Effector memory CD4-positive, alpha-beta T cell (primary cell): ENCODE results near the gene PPP1R37.

Experiments
- DNase-seq, 3 donors: peaks; one replicate each; pipeline ENCODE4 v3.0.0-alpha.2; 2020
- H3K27ac ChIP-seq: 2 replicates; pipeline ENCODE4 v1.7.0; 2013; ENCODE audit warnings: mild to moderate bottlenecking, low read length, moderate library complexity; ENCODE audit not compliant: insufficient read depth, poor library complexity, severe bottlenecking
- H3K27me3 ChIP-seq: replicated peaks from 2 replicates; pipeline ENCODE4 v1.7.0; 2013; ENCODE audit warnings: mild to moderate bottlenecking, low read length; ENCODE audit not compliant: insufficient read depth, control insufficient read depth, poor library complexity, severe bottlenecking
- H3K36me3 ChIP-seq: 2 replicates; pipeline ENCODE4 v1.7.0; 2013; ENCODE audit warnings: mild to moderate bottlenecking, low read length, moderate library complexity; ENCODE audit not compliant: control insufficient read depth, insufficient read depth
- H3K4me1 ChIP-seq: 2 replicates; pipeline ENCODE4 v1.7.0; 2013; ENCODE audit warnings: low read length, mild to moderate bottlenecking; ENCODE audit not compliant: control insufficient read depth, insufficient read depth, poor library complexity, severe bottlenecking
- H3K4me3 ChIP-seq: 2 replicates; pipeline ENCODE4 v1.7.0; 2013; ENCODE audit warnings: low read length, low read depth, mild to moderate bottlenecking; ENCODE audit not compliant: insufficient read depth, poor library complexity, severe bottlenecking
- H3K9me3 ChIP-seq: 2 replicates; pipeline ENCODE4 v1.7.0; 2013; ENCODE audit warnings: mild to moderate bottlenecking, low read length, moderate library complexity; ENCODE audit not compliant: control insufficient read depth

PPP1R37 gene

GRCh38 chr19:45071545-45071938 lies 21.4 kb upstream of the PPP1R37 start:
- peaks cover 8% of the 10 kb centered on the region for H3K4me1 ChIP-seq
- H3K27ac ChIP-seq: no peak overlapping the region
- H3K36me3 ChIP-seq: peaks cover 50% of the 10 kb centered on the region
- no peak overlapping the region for H3K4me3 ChIP-seq
- no peak for DNase-seq
- no peaks in the 10 kb centered on the region for H3K27me3 ChIP-seq
- H3K9me3 ChIP-seq: no peaks in the 10 kb centered on the region

DNA sequence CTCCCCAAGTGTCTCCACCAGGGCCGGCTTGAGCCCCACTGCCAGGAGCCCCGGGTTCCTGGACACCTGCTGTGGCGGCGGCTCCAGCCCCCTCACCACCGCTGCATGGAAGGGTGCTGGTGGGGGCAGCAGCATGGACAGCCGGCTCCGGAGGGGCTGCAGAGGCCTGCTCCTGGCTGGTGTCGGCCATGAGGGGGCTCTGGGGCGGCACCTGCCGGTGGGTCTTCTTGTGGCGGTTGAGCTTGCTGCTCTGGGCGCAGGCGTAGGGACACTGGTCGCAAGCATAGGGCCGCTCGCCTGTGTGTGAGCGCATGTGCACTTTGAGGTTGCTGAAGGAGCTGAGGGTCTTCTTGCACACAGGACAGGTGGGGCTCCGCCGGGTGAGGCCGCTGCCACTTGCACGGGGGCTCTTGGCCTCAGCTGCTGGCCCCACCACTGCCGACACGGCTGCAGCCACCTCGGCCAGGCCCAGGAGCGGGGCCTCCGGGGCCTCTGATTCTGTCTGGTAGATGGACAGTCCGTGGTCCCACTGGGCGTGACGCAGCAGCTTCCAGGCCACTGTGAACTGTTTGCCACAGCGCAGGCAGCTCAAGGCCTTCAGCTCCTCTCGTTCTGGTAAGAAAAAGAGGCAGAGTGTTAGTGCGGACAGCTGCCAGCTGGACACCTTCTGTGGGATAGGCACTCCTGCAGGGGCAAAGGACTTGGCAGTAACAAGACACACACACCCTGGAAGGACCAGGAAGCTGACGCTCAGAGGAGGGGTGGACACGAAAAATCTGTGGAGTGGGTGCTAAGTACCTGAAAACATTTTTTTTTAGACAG lies 20.8 kb upstream of the PPP1R37 start:
- no peak overlapping the region for H3K4me3 ChIP-seq
- H3K27ac ChIP-seq: no peak overlapping the region
- DNase-seq: no peak
- H3K4me1 ChIP-seq: peaks cover 13% of the 10 kb centered on the region
- no peaks in the 10 kb centered on the region for H3K27me3 ChIP-seq
- peaks cover 44% of the 10 kb centered on the region for H3K36me3 ChIP-seq
- H3K9me3 ChIP-seq: no peaks in the 10 kb centered on the region

- H3K27ac ChIP-seq: peak overlapping the region; percentile 51
- DNase-seq: no peak
- H3K9me3 ChIP-seq: no peaks in the 10 kb centered on the region
- H3K36me3 ChIP-seq: peaks cover 21% of the 10 kb centered on the region
- no peaks in the 10 kb centered on the region for H3K27me3 ChIP-seq
- no peak overlapping the region for H3K4me3 ChIP-seq
- peaks cover 27% of the 10 kb centered on the region for H3K4me1 ChIP-seq
Measured at GRCh38 chr19:45074744-45075300, 18.2 kb upstream of the PPP1R37 start.

- Histone ChIP-seq H3K27ac (peak overlapping the region; percentile 51), H3K36me3 (peaks cover 14% of the 10 kb centered on the region), H3K9me3 (no peaks in the 10 kb centered on the region), H3K4me3 (peak overlapping the region; percentile 57), H3K27me3 (no peaks in the 10 kb centered on the region), H3K4me1 (peaks cover 32% of the 10 kb centered on the region)
- DNase-seq: peak in 2 of 3 donors; percentile 25 to 28
Measured at GRCh38 chr19:45075301-45076028, 17.5 kb upstream of the PPP1R37 start.

DNA sequence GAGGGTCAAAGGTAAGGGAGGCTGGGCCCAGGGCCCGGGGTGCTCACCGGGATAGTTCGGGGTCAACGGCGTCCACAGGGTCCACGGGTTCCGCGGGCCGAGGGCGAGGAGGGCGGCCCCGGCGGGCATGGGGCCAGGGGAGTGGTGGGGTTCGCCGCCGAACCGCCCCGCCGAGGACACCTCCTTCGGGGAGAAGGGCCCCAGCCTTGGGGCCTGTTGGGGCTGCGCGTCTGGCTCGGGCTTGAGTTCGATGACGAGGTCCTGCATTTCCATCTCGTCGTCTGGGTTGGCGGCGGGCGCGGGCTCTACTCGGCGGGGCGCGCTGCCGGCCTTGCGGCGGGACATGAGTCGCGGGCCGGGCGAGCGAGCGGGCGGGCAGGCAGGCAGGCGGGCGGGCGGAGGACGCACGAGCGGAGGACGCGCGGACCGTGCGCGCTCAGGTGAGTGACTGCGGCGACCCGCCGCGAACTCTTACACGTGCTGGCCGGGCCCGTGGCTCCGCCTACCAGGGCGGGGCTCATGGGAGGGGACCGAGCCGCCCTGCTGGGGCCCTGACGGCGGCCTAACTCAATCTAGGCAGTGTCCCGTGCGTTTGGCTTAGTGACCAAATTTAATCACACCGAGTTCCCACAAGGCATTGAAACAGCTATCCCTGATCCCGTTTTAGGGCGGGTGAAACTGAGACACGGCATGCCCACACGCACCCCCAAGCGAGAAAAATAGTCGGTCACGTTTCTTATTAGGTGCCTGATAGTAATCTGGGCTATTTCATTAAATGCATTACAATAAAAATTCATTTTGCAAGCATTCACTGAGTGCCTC lies 16.7 kb upstream of the PPP1R37 start, which contains the start of gene ZNF296:
Gene ZNF296 (minus strand): TSS at position 450 of the 822 bp plus-strand sequence. CDS start 105 bp downstream, at position 345.
- Histone ChIP-seq H3K9me3 (no peaks in the 10 kb centered on the region), H3K4me3 (peak within 1 kb of the TSS; percentile 57), H3K36me3 (peaks cover 8% of the 10 kb centered on the region), H3K27me3 (no peaks in the 10 kb centered on the region), H3K4me1 (peaks cover 36% of the 10 kb centered on the region), H3K27ac (peak within 1 kb of the TSS; percentile 51)
- DNase-seq: peak; percentile 64 to 73 (median 67)

DNA sequence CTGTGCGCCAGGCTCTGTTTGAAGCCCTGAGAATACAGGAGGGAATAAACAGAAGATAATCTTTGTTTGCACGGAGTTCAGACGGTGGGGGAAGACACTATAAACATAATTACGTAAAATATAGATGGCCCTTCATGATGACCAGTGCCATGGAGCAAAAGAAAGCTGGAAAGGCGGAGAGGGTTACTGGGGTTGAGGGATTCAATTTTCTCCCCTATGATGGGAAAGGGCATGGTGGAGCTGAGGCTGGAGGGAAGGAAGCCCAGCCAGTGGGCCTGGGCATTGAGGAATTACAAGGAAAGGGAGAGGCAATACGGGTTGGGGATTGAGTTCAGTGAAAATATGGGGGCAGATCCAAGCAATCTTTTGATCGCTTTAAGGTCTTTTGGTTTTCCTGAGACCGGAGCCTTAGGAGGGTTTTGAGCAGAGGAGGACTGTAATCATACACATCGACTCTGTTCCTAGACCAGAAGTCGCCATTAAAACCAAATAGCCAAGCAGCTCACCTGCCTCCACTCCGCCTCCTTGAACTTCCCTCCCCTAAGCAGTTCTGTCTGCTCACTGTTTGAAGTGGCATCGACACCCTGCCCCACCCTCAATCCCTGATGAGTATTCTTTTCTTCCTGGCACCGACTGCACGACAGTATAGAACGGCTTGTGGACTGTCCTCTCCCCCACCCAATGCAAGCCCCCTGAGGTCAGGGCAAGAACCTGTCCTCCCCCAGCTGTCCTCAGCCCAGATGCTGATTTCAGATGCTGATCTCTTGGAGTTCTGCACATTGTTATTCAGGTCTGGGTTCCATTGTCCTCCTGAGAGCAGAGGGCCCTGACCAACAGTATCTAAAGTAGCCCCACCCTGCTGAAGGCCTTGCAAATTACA lies 15.9 kb upstream of the PPP1R37 start:
- no peak for DNase-seq
- H3K27ac ChIP-seq: no peak overlapping the region
- no peak overlapping the region for H3K4me3 ChIP-seq
- H3K4me1 ChIP-seq: peaks cover 36% of the 10 kb centered on the region
- H3K9me3 ChIP-seq: no peaks in the 10 kb centered on the region
- no peaks in the 10 kb centered on the region for H3K27me3 ChIP-seq
- H3K36me3 ChIP-seq: peaks cover 4% of the 10 kb centered on the region

DNA sequence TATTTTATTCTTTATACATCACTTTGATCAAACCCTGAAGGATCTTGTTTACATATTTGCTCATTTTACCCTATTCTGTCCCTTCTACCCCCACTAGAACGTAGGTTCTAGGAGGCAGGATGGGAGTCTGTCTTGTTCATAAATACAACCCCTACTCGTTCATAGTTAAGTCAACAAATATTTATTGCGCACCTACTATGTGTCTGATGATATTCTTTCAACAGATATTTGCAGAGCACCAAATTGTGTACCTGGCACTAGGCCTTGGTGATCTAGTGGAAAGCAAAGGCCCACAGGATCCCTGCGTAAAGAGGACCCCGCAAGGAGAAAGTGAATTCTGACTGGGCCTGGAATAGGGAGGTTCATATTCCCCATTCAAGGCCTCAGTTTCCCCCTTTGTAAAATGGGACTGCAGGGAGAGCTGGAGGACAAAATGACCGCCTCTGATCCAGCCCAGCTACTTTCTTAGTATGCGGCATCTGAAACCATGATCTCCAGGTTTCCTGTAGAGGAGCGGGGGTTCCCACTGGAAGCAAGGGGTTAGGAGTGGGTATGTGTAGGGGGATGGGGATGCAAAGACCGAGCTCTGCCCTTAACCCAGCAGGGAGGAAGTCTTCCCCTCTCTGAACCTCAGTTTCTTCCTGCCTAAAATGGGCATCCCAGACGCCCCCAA lies 14.5 kb upstream of the PPP1R37 start:
- DNase-seq: no peak
- peaks cover 36% of the 10 kb centered on the region for H3K4me1 ChIP-seq

DNA sequence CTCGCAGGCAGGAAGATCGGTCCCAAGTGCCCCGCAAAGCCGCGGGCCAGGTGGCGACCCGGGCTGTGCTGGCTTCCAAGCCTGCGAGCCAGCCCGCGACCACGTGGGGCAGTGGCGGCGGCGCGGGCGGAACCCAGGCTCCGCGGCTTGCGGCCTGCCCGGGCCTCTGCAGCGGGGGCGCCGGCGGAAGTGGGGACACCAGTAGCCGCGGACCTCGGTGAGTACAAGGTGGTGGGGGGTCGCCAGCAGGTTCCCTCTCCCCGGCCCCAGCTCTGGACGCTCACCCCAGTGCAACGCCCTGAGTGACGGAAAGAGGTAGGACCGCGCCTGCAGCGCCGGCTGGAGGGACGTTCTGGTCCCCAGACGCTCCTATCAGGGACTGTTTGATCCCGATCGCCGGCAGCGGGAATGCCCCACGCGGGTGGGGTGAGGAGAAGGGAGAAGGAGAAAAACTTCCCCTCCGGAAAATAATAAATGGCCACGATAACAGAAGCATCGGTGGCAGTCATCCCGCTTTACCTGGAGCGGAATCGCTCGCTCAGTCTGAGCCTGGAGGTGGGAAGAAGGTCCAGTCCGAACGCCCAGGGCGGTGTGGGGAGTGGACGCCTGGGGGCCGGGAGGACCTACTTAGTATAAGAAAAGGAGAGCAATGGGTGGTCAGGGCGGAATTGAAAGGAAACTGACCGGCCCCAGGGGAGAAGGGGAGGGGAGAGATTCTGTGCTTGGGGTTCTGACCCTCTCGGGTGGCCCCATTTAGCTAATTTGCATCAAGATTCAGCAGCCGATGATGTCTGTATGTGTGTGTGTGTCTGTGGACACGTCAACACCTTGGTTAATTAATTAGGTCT lies 13.7 kb upstream of the PPP1R37 start, which contains the start of gene GEMIN7:
Gene GEMIN7 (plus strand): TSS at position 198 of the 848 bp plus-strand sequence. CDS start 10,855 bp downstream, outside the sequence.
- H3K27ac ChIP-seq: peak within 1 kb of the TSS; percentile 69
- H3K9me3 ChIP-seq: no peaks in the 10 kb centered on the region
- DNase-seq: peak; percentile 59 to 62 (median 61)
- H3K4me3 ChIP-seq: peak within 1 kb of the TSS; percentile 82
- peaks cover 6% of the 10 kb centered on the region for H3K36me3 ChIP-seq
- H3K4me1 ChIP-seq: peaks cover 36% of the 10 kb centered on the region
- H3K27me3 ChIP-seq: no peaks in the 10 kb centered on the region

More for the DNA sequence above, 14.5 kb upstream of the PPP1R37 start:
- no peaks in the 10 kb centered on the region for H3K9me3 ChIP-seq
- peak overlapping the region; percentile 82 for H3K4me3 ChIP-seq
- H3K27ac ChIP-seq: peak overlapping the region; percentile 69
- no peaks in the 10 kb centered on the region for H3K27me3 ChIP-seq
- peaks cover 6% of the 10 kb centered on the region for H3K36me3 ChIP-seq
